Activated CD4-positive, alpha-beta T cell treated with anti-CD3 and anti-CD28 coated beads for 1 hour (primary cell): ENCODE data around the gene RBSN.

ENCODE experiments used
- DNase-seq: peaks from one replicate; pipeline ENCODE4 v3.0.0-alpha.2; 2020

The RBSN gene

GRCh38 chr3:15056676-15057404, 42.1 kb downstream of the RBSN start:
- DNase-seq, result no peak

- no peak for DNase-seq
Measured at GRCh38 chr3:15055019-15055557, 43.9 kb downstream of the RBSN start.

GRCh38 chr3:15053541-15053940, 45.4 kb downstream of the RBSN start:
- DNase-seq, result no peak

DNA sequence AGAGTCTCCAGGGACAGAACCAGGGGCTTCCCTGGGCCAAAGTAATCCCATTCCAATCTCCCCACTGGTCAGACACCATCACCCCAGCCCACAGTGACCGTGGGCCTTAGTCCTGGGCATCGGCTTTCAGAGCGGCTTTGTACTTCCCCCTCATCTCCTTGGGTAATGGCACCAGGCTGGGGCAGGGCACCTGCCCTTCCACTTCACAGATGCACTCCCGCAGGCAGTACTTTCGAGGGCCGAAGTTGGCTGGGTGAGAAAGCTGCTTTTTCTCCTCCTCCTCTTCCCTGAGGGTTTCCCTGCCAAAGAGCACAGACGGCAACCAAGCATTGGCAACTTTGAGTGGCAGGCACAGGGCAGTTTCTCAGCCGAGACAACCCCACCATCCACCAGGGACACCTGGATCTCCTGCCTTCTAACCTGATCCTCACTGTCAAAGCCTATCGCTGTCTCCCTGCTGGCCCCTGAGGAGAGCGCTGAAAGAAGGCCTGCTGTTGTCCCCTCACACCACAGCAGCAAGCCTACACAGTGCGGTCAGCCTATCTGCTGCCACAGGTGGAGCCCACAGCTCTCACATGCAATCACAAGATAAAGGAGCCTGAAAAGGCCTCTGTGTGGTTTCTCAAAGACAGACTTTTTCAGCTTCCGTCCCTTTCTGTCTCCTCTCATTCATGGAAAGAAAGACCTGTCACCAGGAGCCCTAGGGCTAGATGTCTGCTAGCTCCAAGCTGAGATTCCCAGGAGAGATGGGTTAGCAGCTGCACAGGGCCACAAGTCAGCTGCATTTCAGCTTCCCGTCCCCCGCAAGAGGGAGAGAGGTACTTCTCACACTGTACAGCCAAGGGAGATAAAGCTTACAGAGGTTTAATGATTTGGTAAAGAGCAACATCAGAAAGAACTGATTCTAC, 46.4 kb downstream of the RBSN start:
- DNase-seq, result no peak

GRCh38 chr3:15051531-15051930, 47.4 kb downstream of the RBSN start:
- DNase-seq, result no peak

GRCh38 chr3:15050405-15051092, 48.4 kb downstream of the RBSN start:
- no peak for DNase-seq

DNA sequence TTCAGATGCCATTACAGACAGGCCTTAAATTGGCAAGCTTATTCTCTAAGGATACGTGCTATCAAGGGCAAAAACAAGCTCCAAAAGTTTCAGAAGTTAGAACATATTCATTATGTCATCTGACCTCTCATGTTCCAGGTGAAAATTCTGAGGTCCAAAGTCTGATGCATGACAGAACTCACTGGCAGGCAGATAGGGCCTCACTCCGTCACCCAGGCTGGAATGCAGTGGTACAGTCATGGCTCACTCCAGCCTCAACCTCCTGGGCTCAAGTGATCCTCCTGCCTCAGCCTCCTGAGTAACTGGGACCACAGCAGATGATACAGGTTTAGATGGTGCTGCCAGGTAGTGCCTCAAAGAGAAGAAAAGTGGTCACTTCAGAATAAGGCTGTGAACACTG, 49.4 kb downstream of the RBSN start:
- DNase-seq, result no peak

DNA sequence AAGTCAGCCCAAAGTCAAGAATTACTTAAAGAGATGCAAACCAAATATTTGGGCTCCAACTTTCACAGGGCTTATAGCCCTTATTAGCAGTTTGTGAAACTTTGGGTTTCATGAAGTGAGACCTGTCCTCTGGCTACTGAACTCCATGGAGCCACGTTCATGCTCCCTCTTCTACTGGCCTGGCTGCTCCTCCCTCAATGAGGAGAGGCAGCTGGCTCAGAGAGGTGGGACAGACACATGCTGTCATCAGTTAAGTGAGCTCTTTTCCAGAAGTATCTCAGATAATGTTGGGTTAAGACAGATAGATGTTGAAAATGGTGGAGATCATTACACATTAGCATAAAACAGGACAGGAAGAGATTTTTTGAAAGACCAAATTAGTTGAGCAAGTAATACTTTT, 53.3 kb downstream of the RBSN start:
- DNase-seq, result no peak

DNA sequence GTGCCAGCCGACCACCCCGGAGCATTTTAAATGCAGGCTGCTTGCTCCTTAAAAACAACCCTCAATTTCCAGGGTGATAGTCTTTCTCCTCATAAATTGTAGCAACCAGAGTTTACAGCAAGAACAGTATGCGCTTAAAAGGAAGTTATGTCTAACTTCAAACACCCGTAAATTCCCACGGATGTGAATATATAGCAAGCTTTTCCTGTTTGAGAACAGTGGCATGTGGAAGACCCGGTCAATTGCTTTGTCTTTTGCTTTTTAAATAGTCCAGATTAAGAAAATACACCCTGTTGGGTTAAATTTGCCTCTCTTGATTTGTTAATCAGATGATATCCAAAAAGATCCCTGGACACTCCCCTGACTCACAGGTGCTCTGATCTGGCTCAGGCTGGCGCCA, 54.6 kb downstream of the RBSN start:
- DNase-seq, result no peak

GRCh38 chr3:15043408-15044171, 55.4 kb downstream of the RBSN start:
- DNase-seq, result no peak

GRCh38 chr3:15042936-15043335, 56.0 kb downstream of the RBSN start:
- DNase-seq, result no peak

- DNase-seq, result no peak
Measured at GRCh38 chr3:15041950-15042349, 57.0 kb downstream of the RBSN start.

DNA sequence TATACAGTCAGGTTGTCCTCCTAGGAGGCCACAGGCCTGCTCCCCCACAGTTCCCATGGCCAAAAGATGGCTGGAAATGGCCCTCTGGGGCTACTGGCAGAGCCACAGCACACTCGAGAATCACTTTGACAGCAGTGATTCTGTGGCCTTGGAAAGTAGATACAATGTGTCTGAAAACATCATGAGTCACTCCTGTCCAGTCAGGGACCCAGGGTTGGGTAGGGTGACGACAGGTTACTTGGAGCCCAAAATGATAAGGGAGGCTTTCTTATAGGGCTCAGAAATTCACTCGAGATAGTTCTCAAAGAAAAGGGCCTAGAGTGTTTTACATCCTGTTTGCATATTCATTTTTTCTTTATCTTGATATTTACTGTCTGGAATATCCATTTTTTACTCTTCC, 58.1 kb downstream of the RBSN start:
- no peak for DNase-seq

DNA sequence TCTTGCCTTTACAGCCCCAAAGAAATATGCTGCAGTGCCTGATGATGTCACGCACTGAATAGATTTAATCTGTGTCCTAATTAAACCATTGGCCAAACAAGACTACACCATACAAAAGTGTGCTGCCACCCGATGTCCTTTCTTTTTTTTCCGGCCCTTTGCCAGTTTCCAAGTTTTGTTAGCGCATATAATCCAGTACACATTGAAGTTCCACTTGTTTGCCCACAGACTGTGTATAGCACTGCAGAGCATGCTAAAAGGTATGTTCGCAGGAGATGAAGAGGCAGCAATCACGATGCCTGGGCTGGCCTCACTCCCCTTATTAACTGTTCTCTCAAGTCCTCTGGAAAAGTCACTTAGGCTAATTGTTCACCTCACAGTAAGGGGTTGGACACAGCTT, 60.6 kb downstream of the RBSN start:
- no peak for DNase-seq

GRCh38 chr3:15033103-15033502, 65.8 kb downstream of the RBSN start:
- no peak for DNase-seq

- no peak for DNase-seq
Measured at GRCh38 chr3:15032650-15033049, 66.3 kb downstream of the RBSN start.

DNA sequence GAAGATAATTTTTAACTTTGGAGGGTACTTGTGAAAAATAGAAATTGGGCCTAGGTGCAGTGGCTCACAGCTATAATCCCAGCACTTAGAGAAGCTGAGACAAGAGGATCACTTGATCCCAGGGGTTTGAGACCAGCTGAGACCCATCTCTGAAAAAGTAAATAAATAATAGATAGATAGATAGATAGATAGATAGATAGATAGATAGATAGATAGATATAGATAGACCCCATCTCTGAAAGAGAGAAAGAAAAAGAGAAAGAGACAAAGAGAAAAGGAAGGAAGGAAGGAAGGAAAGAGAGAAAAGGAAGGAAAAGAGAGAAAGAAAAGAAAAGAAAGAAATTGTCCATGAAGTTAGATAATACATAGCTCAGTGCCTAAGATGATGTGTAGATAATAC, 69.3 kb downstream of the RBSN start:
- no peak for DNase-seq

DNA sequence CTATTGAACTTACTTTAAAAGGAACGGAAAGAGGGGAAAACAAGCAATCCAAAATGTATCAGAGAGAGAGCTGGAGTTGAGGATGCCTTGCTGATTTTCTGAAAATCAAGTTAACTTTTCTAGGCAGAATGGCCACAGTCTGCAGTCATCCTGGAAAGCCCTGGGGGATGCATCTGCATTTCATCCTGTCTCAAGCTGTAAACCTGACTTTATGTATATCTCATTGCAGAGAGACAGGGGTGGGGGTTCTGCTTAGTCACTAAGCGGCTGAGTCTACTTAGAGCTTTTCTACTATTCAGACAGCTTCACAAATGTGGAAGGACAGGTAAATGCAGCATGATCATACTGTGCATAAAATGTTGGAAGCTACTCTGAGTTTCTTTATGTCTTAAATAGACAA, 75.2 kb downstream of the RBSN start:
- DNase-seq, result no peak

- no peak for DNase-seq
Measured at GRCh38 chr3:15023249-15023648, 75.7 kb downstream of the RBSN start.
